Astrocyte of the spinal cord (primary cell): ENCODE results near the gene PARD3B.

Experiments used
- DNase-seq: peaks from one replicate; pipeline ENCODE4 v3.0.0; 2011; ENCODE audit warnings: low read depth, low spot score
- H3K4me3 ChIP-seq: 2 replicates; pipeline ENCODE4 v1.5.1; 2011; ENCODE audit warnings: low read depth, mild to moderate bottlenecking, low read length, moderate library complexity
- in situ Hi-C: cut with HindIII; loops from 2 replicates; pipeline ENCODE4 v1.10.0; 2017; ENCODE audit warnings: low sequenced_read_pairs
- TF ChIP-seq, protein P1 (sequence below): IDR thresholded peaks from 2 replicates; pipeline ENCODE4 v1.5.1; 2012; ENCODE audit warnings: low read depth, mild to moderate bottlenecking, low read length, inconsistent platforms

The PARD3B gene

GRCh38 chr2:205017381-205017780 is 472.1 kb downstream of the PARD3B start:
- DNase-seq = no peak
- TF ChIP-seq, protein P1, sequence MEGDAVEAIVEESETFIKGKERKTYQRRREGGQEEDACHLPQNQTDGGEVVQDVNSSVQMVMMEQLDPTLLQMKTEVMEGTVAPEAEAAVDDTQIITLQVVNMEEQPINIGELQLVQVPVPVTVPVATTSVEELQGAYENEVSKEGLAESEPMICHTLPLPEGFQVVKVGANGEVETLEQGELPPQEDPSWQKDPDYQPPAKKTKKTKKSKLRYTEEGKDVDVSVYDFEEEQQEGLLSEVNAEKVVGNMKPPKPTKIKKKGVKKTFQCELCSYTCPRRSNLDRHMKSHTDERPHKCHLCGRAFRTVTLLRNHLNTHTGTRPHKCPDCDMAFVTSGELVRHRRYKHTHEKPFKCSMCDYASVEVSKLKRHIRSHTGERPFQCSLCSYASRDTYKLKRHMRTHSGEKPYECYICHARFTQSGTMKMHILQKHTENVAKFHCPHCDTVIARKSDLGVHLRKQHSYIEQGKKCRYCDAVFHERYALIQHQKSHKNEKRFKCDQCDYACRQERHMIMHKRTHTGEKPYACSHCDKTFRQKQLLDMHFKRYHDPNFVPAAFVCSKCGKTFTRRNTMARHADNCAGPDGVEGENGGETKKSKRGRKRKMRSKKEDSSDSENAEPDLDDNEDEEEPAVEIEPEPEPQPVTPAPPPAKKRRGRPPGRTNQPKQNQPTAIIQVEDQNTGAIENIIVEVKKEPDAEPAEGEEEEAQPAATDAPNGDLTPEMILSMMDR = no peak
- H3K4me3 ChIP-seq = no peak overlapping the region
- in situ Hi-C loops = no loop called here

DNA sequence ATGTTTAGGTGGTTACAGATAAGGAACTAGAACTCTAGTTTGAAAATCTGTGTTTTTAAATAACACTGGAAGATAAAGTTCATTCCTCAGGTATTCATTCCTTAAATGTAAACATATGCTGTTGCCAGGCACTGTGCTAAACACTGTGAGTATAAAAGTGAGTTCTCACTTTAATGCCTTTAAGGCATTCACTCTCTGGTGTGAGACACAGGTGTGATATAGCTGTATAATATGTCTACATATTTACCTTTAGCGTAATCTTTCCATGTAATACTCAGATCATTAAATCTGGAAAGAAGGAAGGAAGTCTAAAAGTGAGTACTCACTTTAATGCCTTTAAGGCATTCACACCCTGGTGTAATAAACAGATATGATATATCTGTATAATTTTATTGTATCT is 472.6 kb downstream of the PARD3B start:
- in situ Hi-C loops = no loop called here
- no peak for DNase-seq
- no peak overlapping the region for H3K4me3 ChIP-seq
- TF ChIP-seq, protein P1 = no peak

- H3K4me3 ChIP-seq = no peak overlapping the region
- TF ChIP-seq, protein P1 = no peak
- in situ Hi-C loops = no loop called here
- no peak for DNase-seq
These were observed 475.4 kb downstream of the PARD3B start for GRCh38 chr2:205020673-205021072.

- TF ChIP-seq, protein P1 = no peak
- in situ Hi-C loops = no loop called here
- no peak overlapping the region for H3K4me3 ChIP-seq
- DNase-seq = no peak
These were observed 477.6 kb downstream of the PARD3B start for GRCh38 chr2:205022841-205023240.

DNA sequence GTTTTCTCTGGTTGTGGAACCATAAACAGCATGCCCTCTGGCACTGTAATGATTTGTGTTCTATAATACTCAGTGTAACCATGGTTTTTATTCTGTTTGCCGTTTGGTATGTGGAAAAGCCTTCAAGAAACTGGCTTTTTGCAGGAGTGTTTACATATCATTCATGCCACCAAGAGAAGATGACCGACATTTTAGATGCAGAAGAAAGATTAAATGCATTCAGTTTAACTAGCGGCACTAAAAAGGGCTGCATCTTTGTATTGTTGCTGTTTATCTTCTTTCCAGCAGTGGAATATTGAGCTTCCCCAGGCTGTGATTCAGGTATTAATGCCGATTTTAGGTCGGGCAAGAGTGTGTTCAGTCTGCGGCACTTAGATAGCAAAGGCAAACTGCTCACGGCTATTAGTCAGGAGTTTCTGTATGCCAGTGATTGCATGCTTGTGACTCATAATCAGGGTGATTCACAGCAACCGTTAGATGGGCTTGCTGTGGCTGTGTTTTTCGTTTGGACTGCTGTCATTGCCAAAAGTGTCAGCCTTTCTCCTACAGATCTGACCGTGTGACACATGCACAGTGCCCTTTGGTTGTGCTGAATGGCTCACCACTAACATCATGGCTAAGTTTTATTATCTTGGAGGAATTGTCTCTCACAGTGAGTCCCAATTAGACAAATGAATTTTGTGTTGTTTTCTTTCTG is 479.7 kb downstream of the PARD3B start:
- H3K4me3 ChIP-seq = peak overlapping the region; percentile 1
- DNase-seq = peak; percentile 94
- TF ChIP-seq, protein P1 = no peak
- in situ Hi-C loops = no loop called here

GRCh38 chr2:205025580-205026240 is 480.4 kb downstream of the PARD3B start:
- peak; percentile 3 for DNase-seq
- in situ Hi-C loops = no loop called here
- TF ChIP-seq, protein P1 = no peak
- no peak overlapping the region for H3K4me3 ChIP-seq
